Kidney (tissue), 14 donors: ENCODE results near the gene NFIA. TPM values are rescaled to one million over a fixed set of nuclear protein-coding genes. Genes with fewer than 3 reads are reported as not detected.

Experiments used
- DNase-seq, 5 donors: peaks; one replicate each; pipeline ENCODE4 v3.0.0-alpha.2; 2013 to 2020
- FAIRE-seq: peaks from 2 replicates; lab custom pipeline; 2012; peaks lifted over from hg19 to GRCh38; lab: Jason Lieb, UNC
- H3K27ac ChIP-seq, 2 donors: one replicate each; pipeline ENCODE4 v1.7.0; 2013; ENCODE audit warnings: low read depth in 2 of 2, low read length in 2 of 2, inconsistent platforms in 1 of 2
- H3K27me3 ChIP-seq: one replicate; pipeline ENCODE4 v1.7.1; 2013; ENCODE audit warnings: low read length, inconsistent platforms; ENCODE audit not compliant: control insufficient read depth, insufficient read depth
- H3K36me3 ChIP-seq, 3 donors: one replicate each; pipeline versions ENCODE4 v1.7.0 to v1.7.1; 2013; ENCODE audit warnings: low read length in 3 of 3, control low read depth in 1 of 3, inconsistent platforms in 1 of 3; ENCODE audit not compliant: insufficient read depth in 3 of 3, control insufficient read depth in 2 of 3
- H3K4me1 ChIP-seq, 3 donors: one replicate each; pipeline versions ENCODE4 v1.7.0 to v1.7.1; 2013; ENCODE audit warnings: low read length in 3 of 3, inconsistent platforms in 1 of 3, low read depth in 1 of 3; ENCODE audit not compliant: control insufficient read depth in 2 of 3, insufficient read depth in 2 of 3
- H3K4me3 ChIP-seq, 3 donors: one replicate each; pipeline versions ENCODE4 v1.7.0 to v1.8.1; 2013; ENCODE audit warnings: low read length in 3 of 3, control low read depth in 1 of 3, inconsistent platforms in 1 of 3
- H3K9ac ChIP-seq, 3 donors: one replicate each; pipeline versions ENCODE4 v1.7.0 to v1.7.1; 2013; ENCODE audit warnings: low read length in 3 of 3, control low read depth in 1 of 3, inconsistent platforms in 1 of 3
- H3K9me3 ChIP-seq, 3 donors: one replicate each; pipeline versions ENCODE4 v1.7.0 to v1.7.1; 2013; ENCODE audit warnings: low read length in 3 of 3, control low read depth in 1 of 3, inconsistent platforms in 1 of 3; ENCODE audit not compliant: control insufficient read depth in 2 of 3, insufficient read depth in 1 of 3
- CTCF ChIP-seq: IDR thresholded peaks from 3 replicates; pipeline ENCODE4 v1.5.1; 2012; ENCODE audit warnings: mild to moderate bottlenecking, moderate library complexity, borderline replicate concordance; ENCODE audit not compliant: insufficient read depth; ENCODE audit errors: extremely low read depth
- intact Hi-C: fragments of 100-400 bp; cut with DNase I; formaldehyde crosslinking; loops from one replicate; pipeline ENCODE4 v1.11.1; 2022
- polyA plus RNA-seq: library from polyadenylated mRNA; stranded (reverse); fragments of 350-450 nt; fragmentation: Illumina TruSeq; extraction: RNeasy Lipid Tissue Mini Kit (QIAGEN cat#74804); gene quantifications from one replicate; pipeline ENCODE4 v1.2.3, GENCODE V29; 2014; ENCODE audit warnings: low read depth, low replicate concordance; ENCODE audit not compliant: insufficient read depth
- total RNA-seq: library from RNA; stranded (reverse); fragmentation: NEBNext Ultra II Directional; extraction: Animal tissue kit (Norgen Biotek cat#: 25700); gene quantifications from one replicate; pipeline ENCODE4 v1.2.1, GENCODE V29; 2021
- donor health status: control.
- donor health status: control.
- donor health status: control.
- donor health status: control.
- donor health status: control.
- donor health status: DM: yes; HTN: yes; CAD: no.
- donor health status: Normal renal cell carcinoma (clear cell type).

NFIA gene
- total and polyA plus RNA-seq, 2 donors from 2014 or later, result 4.8 to 87.5 TPM

GRCh38 chr1:61343734-61344420 is 261.5 kb downstream of the NFIA start:
- no peak overlapping the region for H3K27ac ChIP-seq
- no peaks in the 10 kb centered on the region for H3K27me3 ChIP-seq
- no peaks in the 10 kb centered on the region for H3K9me3 ChIP-seq
- H3K4me1 ChIP-seq, result peaks cover 0 to 4% (median 0%) of the 10 kb centered on the region in 3 donors
- peaks cover 0 to 9% (median 0%) of the 10 kb centered on the region in 3 donors for H3K36me3 ChIP-seq
- FAIRE-seq, result no peak
- intact Hi-C loops, result no loop called here
- TF ChIP-seq CTCF, result no peak
- H3K9ac ChIP-seq, result no peak overlapping the region
- H3K4me3 ChIP-seq, result no peak overlapping the region
- DNase-seq, result peak in 3 of 5 donors; percentile 24 to 77 (median 51)

- Histone ChIP-seq H3K4me1 (peaks cover 0 to 2% (median 0%) of the 10 kb centered on the region in 3 donors), H3K9ac (no peak overlapping the region), H3K36me3 (peaks cover 0 to 9% (median 0%) of the 10 kb centered on the region in 3 donors), H3K27me3 (no peaks in the 10 kb centered on the region), H3K4me3 (no peak overlapping the region), H3K9me3 (no peaks in the 10 kb centered on the region), H3K27ac (no peak overlapping the region)
- no peak for FAIRE-seq
- intact Hi-C loops, result no loop called here
- no peak for TF ChIP-seq CTCF
- DNase-seq, result no peak
Measured at GRCh38 chr1:61344696-61345095, 262.3 kb downstream of the NFIA start.

GRCh38 chr1:61348025-61348665 is 265.8 kb downstream of the NFIA start:
- Histone ChIP-seq H3K27ac (no peak overlapping the region), H3K4me1 (no peaks in the 10 kb centered on the region), H3K9me3 (no peaks in the 10 kb centered on the region), H3K4me3 (no peak overlapping the region), H3K36me3 (peaks cover 0 to 14% (median 0%) of the 10 kb centered on the region in 3 donors), H3K9ac (no peak overlapping the region), H3K27me3 (no peaks in the 10 kb centered on the region)
- TF ChIP-seq CTCF, result no peak
- intact Hi-C loops, result no loop called here
- DNase-seq (no peak), FAIRE-seq (no peak)
